K562 (cell line): Measurements from ENCODE around the gene RC3H2. TPM values are rescaled to one million over a fixed set of nuclear protein-coding genes. Genes with fewer than 3 reads are reported as not detected.

Experiments
- CHD7 ChIP-seq: fragments of 200-600 bp; sonication (generic); IDR thresholded peaks from one replicate; pipeline ENCODE4 v1.6.1; 2012; ENCODE audit warnings: mild to moderate bottlenecking, low read depth, low read length, inconsistent platforms
- GABPB2 ChIP-seq: fragments of 250-450 bp; sonication (Bioruptor Pico); conservative IDR thresholded peaks from 2 replicates; pipeline ENCODE4 v1.5.1; 2021; ENCODE audit warnings: mild to moderate bottlenecking
- MEIS2 ChIP-seq: fragments of 450-650 bp; IDR thresholded peaks from 2 replicates; pipeline ENCODE4 v1.6.1; 2014; ENCODE audit warnings: mild to moderate bottlenecking; ENCODE audit not compliant: partially characterized antibody
- NCOR1 ChIP-seq: fragments of 450-650 bp; IDR thresholded peaks from 2 replicates; pipeline ENCODE4 v1.6.1; 2016; ENCODE audit warnings: mild to moderate bottlenecking, moderate library complexity
- POLR2B ChIP-seq: fragments of 450-650 bp; IDR thresholded peaks from 2 replicates; pipeline ENCODE4 v1.6.1; 2018; ENCODE audit warnings: low read depth; ENCODE audit not compliant: partially characterized antibody
- RNF2 ChIP-seq: sonication (generic); IDR thresholded peaks from 2 replicates; pipeline ENCODE4 v1.6.1; 2016
- SIN3B ChIP-seq: fragments of 450-650 bp; IDR thresholded peaks from 2 replicates; pipeline ENCODE4 v1.6.1; 2017; ENCODE audit warnings: low read depth, mild to moderate bottlenecking, moderate library complexity
- SMAD1 ChIP-seq: fragments of 150-350 bp; IDR thresholded peaks from 2 replicates; pipeline ENCODE4 v1.6.1; 2014; ENCODE audit warnings: low read length, low read depth; ENCODE audit not compliant: partially characterized antibody
- TRIM24 ChIP-seq, 2 experiments: fragments of 450-650 bp; IDR thresholded peaks; 2 replicates each; pipeline ENCODE4 v1.6.1; 2016
- ZNF239 ChIP-seq: fragments of 250-450 bp; sonication (Bioruptor Pico); IDR thresholded peaks from 2 replicates; pipeline ENCODE4 v1.4.0; 2020; ENCODE audit warnings: mild to moderate bottlenecking
- ZNF263 ChIP-seq: sonication (generic); formaldehyde crosslinking; IDR thresholded peaks from 2 replicates; pipeline ENCODE4 v1.8.0; 2022; ENCODE audit warnings: mild to moderate bottlenecking, missing genetic modification reagents, borderline replicate concordance
- ZNF431 ChIP-seq: sonication (generic); formaldehyde crosslinking; IDR thresholded peaks from 2 replicates; pipeline ENCODE4 v1.8.0; 2022; ENCODE audit warnings: mild to moderate bottlenecking, missing genetic modification reagents
- ZNF699 ChIP-seq: fragments of 250-450 bp; sonication (Bioruptor Pico); IDR thresholded peaks from 2 replicates; pipeline ENCODE4 v1.8.0; 2021; ENCODE audit warnings: mild to moderate bottlenecking, moderate library complexity; ENCODE audit not compliant: insufficient replicate concordance
- ZNF764 ChIP-seq: fragments of 250-450 bp; sonication (Bioruptor Pico); IDR thresholded peaks from 2 replicates; pipeline ENCODE4 v1.4.0; 2020; ENCODE audit warnings: low read depth, mild to moderate bottlenecking, moderate library complexity
- ZNF785 ChIP-seq: fragments of 250-450 bp; sonication (Bioruptor Pico); IDR thresholded peaks from 2 replicates; pipeline ENCODE4 v1.4.0; 2020; ENCODE audit warnings: mild to moderate bottlenecking
- polyA plus RNA-seq, 8 experiments: library from polyadenylated mRNA; depleted of rRNA in 4 of 8; stranded (reverse) in 5 of 8; unstranded in 3 of 8; fragments of >200 nt; fragmentation: Nextera tagmentation in 2 of 8; fragmentation: Illumina TruSeq in 1 of 8; extraction: Ambion mirVana in 2 of 8; extraction: Trizol in 1 of 8; gene quantifications; 2 replicates each; pipeline versions ENCODE4 v1.2.1 to v1.2.3, GENCODE V29; 2011 to 2014; ENCODE audit warnings: inconsistent platforms in 1 of 8, missing spikeins in 1 of 8
- total RNA-seq, 7 experiments: library from RNA; depleted of rRNA in 6 of 7; stranded (reverse); fragments of >200 nt in 6 of 7; fragmentation: Illumina TruSeq in 2 of 7; extraction: Trizol in 2 of 7; gene quantifications; 2 replicates each; pipeline versions ENCODE4 v1.2.1 to v1.2.3, GENCODE V29; 2011 to 2021; ENCODE audit warnings: low replicate concordance in 1 of 7
- TF ChIP-seq, protein P1 (sequence below): sonication (generic); formaldehyde crosslinking; IDR thresholded peaks from 2 replicates; pipeline ENCODE4 v1.8.1; 2023; ENCODE audit warnings: mild to moderate bottlenecking, missing genetic modification reagents, moderate library complexity

RC3H2 gene
- total and polyA plus RNA-seq, 9 of the 15 experiments (the other 6 are each of a cell fraction or from before 2014, with no cell fraction given), result 5.6 to 35.4 (median 18.6) TPM

DNA sequence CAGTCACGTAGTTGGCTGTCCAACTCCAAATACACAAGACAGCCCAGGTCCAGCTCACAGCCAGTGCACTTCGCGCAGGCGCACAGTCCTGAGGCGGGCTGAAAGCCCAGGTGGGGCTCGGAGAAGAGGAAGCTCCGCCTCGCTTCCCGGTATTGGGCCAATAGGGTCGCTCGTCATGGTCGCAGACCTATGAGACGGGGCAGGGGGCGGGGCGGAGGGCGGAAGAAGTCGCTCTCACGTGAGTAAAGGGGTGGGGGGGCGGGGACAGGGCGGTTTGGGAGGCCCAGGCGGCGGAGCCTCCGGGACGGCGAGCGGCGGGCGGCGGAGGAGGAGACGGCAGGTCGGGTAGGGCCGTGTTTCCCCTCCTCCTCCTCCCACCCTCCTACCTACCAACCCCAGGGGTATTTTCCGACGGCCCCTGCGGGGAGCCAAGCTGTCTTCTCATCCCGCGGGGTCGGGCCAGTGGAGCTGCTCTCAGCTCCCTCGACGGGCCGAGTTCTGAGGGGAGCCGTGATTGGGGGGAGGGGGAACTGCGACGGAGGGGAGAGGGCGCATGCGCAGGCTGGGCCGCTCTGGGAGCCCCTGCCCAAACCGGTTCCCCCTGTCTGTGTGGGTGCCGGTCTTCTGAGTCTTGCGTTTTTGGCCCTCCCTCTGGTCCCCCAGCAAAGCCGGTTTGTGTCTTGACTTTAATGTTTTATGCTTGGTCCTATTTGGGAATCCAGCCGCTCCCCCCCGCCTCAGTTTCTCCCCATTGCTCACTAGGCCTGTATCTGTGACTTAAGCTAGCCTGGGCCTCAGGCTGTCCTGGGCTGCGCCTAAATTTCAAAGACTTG is 35.8 kb upstream of the RC3H2 start, which contains the start of gene RABGAP1 (continued):
- TF ChIP-seq CHD7 (no peak), RNF2 (0 out of 2 replicates have a peak, but pooled peaks have one; percentile 27), SIN3B (no peak), NCOR1 (peak; percentile 10; the same call in 1 of the 2 replicates), ZNF263 (CRISPR knock-in tag) (peak; percentile 47; the same call in 1 of the 2 replicates), ZNF699 (no peak), GABPB2 (CRISPR knock-in tag) (no peak), TRIM24 (IDR thresholded peaks at IDR 0.05) (no peak; a peak in 1 of 4 replicates), SMAD1 (no peak), ZNF239 (no peak), POLR2B (peak; percentile 54), ZNF764 (CRISPR knock-in tag) (no peak), ZNF785 (CRISPR knock-in tag) (no peak), MEIS2 (peak; percentile 81), ZNF431 (CRISPR knock-in tag) (no peak)
- TF ChIP-seq, protein P1, sequence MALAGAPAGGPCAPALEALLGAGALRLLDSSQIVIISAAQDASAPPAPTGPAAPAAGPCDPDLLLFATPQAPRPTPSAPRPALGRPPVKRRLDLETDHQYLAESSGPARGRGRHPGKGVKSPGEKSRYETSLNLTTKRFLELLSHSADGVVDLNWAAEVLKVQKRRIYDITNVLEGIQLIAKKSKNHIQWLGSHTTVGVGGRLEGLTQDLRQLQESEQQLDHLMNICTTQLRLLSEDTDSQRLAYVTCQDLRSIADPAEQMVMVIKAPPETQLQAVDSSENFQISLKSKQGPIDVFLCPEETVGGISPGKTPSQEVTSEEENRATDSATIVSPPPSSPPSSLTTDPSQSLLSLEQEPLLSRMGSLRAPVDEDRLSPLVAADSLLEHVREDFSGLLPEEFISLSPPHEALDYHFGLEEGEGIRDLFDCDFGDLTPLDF (CRISPR knock-in tag), result no peak
